H1 (cell line): ENCODE results near the gene ISLR2. TPM values are rescaled to one million over a fixed set of nuclear protein-coding genes. Genes with fewer than 3 reads are reported as not detected.

Experiments
- CTCF ChIA-PET: fragments of 300-600 bp; sonication (Branson Sonifier 250); formaldehyde crosslinking; loops from one replicate; lab custom pipeline; 2021; ENCODE audit not compliant: partially characterized antibody; lab: Charles Lee
- POLR2A ChIA-PET: fragments of 300-600 bp; sonication (Branson Sonifier 250); formaldehyde crosslinking; loops from one replicate; lab custom pipeline; 2021; ENCODE audit warnings: inconsistent platforms; ENCODE audit not compliant: partially characterized antibody; lab: Charles Lee
- DNase-seq, 2 experiments: peaks; one replicate each; pipeline versions ENCODE4 v3.0.0 to v3.0.0-alpha.2; 2010 to 2022; ENCODE audit warnings: low spot score in 2 of 2, low read depth in 1 of 2, mixed read lengths in 1 of 2
- FAIRE-seq: peaks from 2 replicates; lab custom pipeline; 2011; peaks lifted over from hg19 to GRCh38; lab: Jason Lieb, UNC
- H2AFZ ChIP-seq: 2 replicates; pipeline ENCODE4 v1.8.1; 2012; ENCODE audit warnings: low read length, inconsistent platforms
- H2AK5ac ChIP-seq: 2 replicates; pipeline ENCODE4 v1.6.1; 2013; ENCODE audit warnings: low read depth, low read length
- H2BK120ac ChIP-seq: replicated peaks from 2 replicates; pipeline ENCODE3; 2013; ENCODE audit warnings: low read depth, low read length, inconsistent platforms
- H2BK12ac ChIP-seq: 2 replicates; pipeline ENCODE4 v1.6.1; 2013; ENCODE audit warnings: low read depth, low read length
- H2BK15ac ChIP-seq: 2 replicates; pipeline ENCODE4 v1.6.1; 2013; ENCODE audit warnings: low read length
- H2BK20ac ChIP-seq: 2 replicates; pipeline ENCODE4 v1.6.1; 2013; ENCODE audit warnings: low read length
- H2BK5ac ChIP-seq: 2 replicates; pipeline ENCODE4 v1.6.1; 2013; ENCODE audit warnings: low read depth, low read length
- H3K14ac ChIP-seq: 2 replicates; pipeline ENCODE4 v1.6.1; 2013; ENCODE audit warnings: inconsistent platforms; ENCODE audit not compliant: insufficient read length
- H3K18ac ChIP-seq: 2 replicates; pipeline ENCODE4 v1.6.1; 2013; ENCODE audit warnings: low read length; ENCODE audit errors: extremely low read depth
- H3K23ac ChIP-seq: 2 replicates; pipeline ENCODE4 v1.6.1; 2013; ENCODE audit warnings: inconsistent platforms; ENCODE audit not compliant: insufficient read length
- H3K23me2 ChIP-seq: 2 replicates; pipeline ENCODE4 v1.6.1; 2013; ENCODE audit warnings: low read depth, low read length
- H3K27ac ChIP-seq: 2 replicates; pipeline ENCODE4 v1.6.1; 2011; ENCODE audit warnings: low read depth, low read length, inconsistent platforms
- H3K27me3 ChIP-seq, 4 experiments: replicated peaks in 1 of 4; 1 replicate in 1 of 4; 2 replicates in 3 of 4; pipeline versions ENCODE4 v1.6.1 to v1.8.1; 2011 to 2013; ENCODE audit warnings: low read length in 3 of 4, mild to moderate bottlenecking in 3 of 4, inconsistent platforms in 2 of 4, mixed read lengths in 2 of 4, moderate library complexity in 1 of 4; ENCODE audit not compliant: control insufficient read depth in 3 of 4, insufficient read depth in 3 of 4; ENCODE audit errors: extremely low read depth in 1 of 4
- H3K36me3 ChIP-seq, 4 experiments: 2 replicates each; pipeline versions ENCODE4 v1.6.1 to v1.8.1; 2011 to 2013; ENCODE audit warnings: mild to moderate bottlenecking in 4 of 4, low read length in 3 of 4, moderate library complexity in 2 of 4, control low read depth in 1 of 4, inconsistent platforms in 1 of 4; ENCODE audit not compliant: insufficient read depth in 4 of 4, control insufficient read depth in 2 of 4
- H3K4ac ChIP-seq: replicated peaks from 2 replicates; pipeline ENCODE3; 2013; ENCODE audit warnings: low read length, low read depth, mixed read lengths, inconsistent platforms; ENCODE audit not compliant: insufficient read length
- H3K4me1 ChIP-seq, 4 experiments: replicated peaks in 1 of 4; 1 replicate in 1 of 4; 2 replicates in 3 of 4; pipeline versions ENCODE4 v1.6.1 to v1.8.1; 2011 to 2013; ENCODE audit warnings: low read length in 3 of 4, inconsistent platforms in 2 of 4, mixed read lengths in 1 of 4; ENCODE audit not compliant: insufficient read depth in 4 of 4, control insufficient read depth in 3 of 4
- H3K4me2 ChIP-seq, 2 experiments: 2 replicates each; pipeline versions ENCODE4 v1.6.1 to v1.8.1; 2011 to 2013; ENCODE audit warnings: low read depth in 2 of 2, low read length in 2 of 2, control low read depth in 1 of 2, inconsistent platforms in 1 of 2, mild to moderate bottlenecking in 1 of 2; ENCODE audit not compliant: insufficient read depth in 1 of 2
- H3K4me3 ChIP-seq, 4 experiments: fragments of 200-600, 300-600 bp in 1 of 4; sonication (generic), shearing (Covaris generic), sonication (Bioruptor Twin) in 1 of 4; 2 replicates each; pipeline versions ENCODE4 v1.5.1 to v1.8.1; 2011 to 2016; ENCODE audit warnings: low read length in 4 of 4, low read depth in 3 of 4, control low read depth in 2 of 4, inconsistent platforms in 2 of 4, mild to moderate bottlenecking in 2 of 4, mixed read lengths in 1 of 4, moderate library complexity in 1 of 4; ENCODE audit not compliant: insufficient read depth in 2 of 4; ENCODE audit errors: extremely low read depth in 1 of 4
- H3K56ac ChIP-seq: replicated peaks from 2 replicates; pipeline ENCODE3; 2013; ENCODE audit warnings: low read depth, mild to moderate bottlenecking, mixed read lengths, low read length, inconsistent platforms; ENCODE audit not compliant: insufficient read length
- H3K79me1 ChIP-seq: 2 replicates; pipeline ENCODE4 v1.6.1; 2013; ENCODE audit warnings: low read depth, low read length, control low read depth
- H3K79me2 ChIP-seq, 2 experiments: 2 replicates each; pipeline versions ENCODE4 v1.6.1 to v1.8.1; 2012 to 2013; ENCODE audit warnings: low read length in 2 of 2, mild to moderate bottlenecking in 2 of 2, inconsistent platforms in 1 of 2; ENCODE audit not compliant: insufficient read depth in 2 of 2, control insufficient read depth in 1 of 2
- H3K9ac ChIP-seq, 4 experiments: replicated peaks in 1 of 4; 1 replicate in 1 of 4; 2 replicates in 3 of 4; pipeline versions ENCODE4 v1.6.1 to v1.8.1; 2011 to 2013; ENCODE audit warnings: low read depth in 3 of 4, low read length in 3 of 4, control low read depth in 2 of 4, mild to moderate bottlenecking in 2 of 4, moderate library complexity in 2 of 4, inconsistent platforms in 1 of 4; ENCODE audit errors: extremely low read depth in 1 of 4
- H3K9me3 ChIP-seq, 2 experiments: 2 replicates each; pipeline versions ENCODE4 v1.6.1 to v1.8.1; 2012 to 2013; ENCODE audit warnings: mild to moderate bottlenecking in 2 of 2, moderate library complexity in 2 of 2, control low read depth in 1 of 2, inconsistent platforms in 1 of 2, low read depth in 1 of 2, low read length in 1 of 2, mixed read lengths in 1 of 2; ENCODE audit not compliant: insufficient read depth in 2 of 2
- H4K20me1 ChIP-seq, 2 experiments: replicated peaks in 1 of 2; 2 replicates each; pipeline versions ENCODE3 to v1.8.1; 2011 to 2013; ENCODE audit warnings: inconsistent platforms in 2 of 2, low read length in 2 of 2, mild to moderate bottlenecking in 1 of 2; ENCODE audit not compliant: insufficient read depth in 2 of 2, control insufficient read depth in 1 of 2
- H4K5ac ChIP-seq: 2 replicates; pipeline ENCODE4 v1.6.1; 2013; ENCODE audit warnings: low read length, low read depth, mixed read lengths, inconsistent platforms; ENCODE audit not compliant: insufficient read length
- H4K8ac ChIP-seq: 2 replicates; pipeline ENCODE4 v1.8.0; 2013; ENCODE audit warnings: mild to moderate bottlenecking, moderate library complexity, low read length, inconsistent platforms; ENCODE audit not compliant: insufficient read depth; ENCODE audit errors: extremely low read depth
- H4K91ac ChIP-seq: replicated peaks from 2 replicates; pipeline ENCODE3; 2013; ENCODE audit warnings: low read length, mixed read lengths, inconsistent platforms; ENCODE audit not compliant: insufficient read length
- NANOG ChIP-seq: IDR thresholded peaks from 2 replicates; pipeline ENCODE4 v1.6.1; 2011; ENCODE audit warnings: low read length, low read depth, mild to moderate bottlenecking, inconsistent platforms; ENCODE audit not compliant: insufficient read depth, poor library complexity, severe bottlenecking
- WGBS, 2 experiments: shearing (Covaris generic) in 1 of 2; methylation state at CpG; one replicate each; pipeline versions ENCODE4 v1.1.6 to v1.1.7; 2013 to 2015; ENCODE audit warnings: low lambda C conversion rate in 2 of 2, mixed read lengths in 2 of 2, inconsistent platforms in 1 of 2, low coverage in 1 of 2, missing lambda C conversion rate in 1 of 2; ENCODE audit not compliant: insufficient replicate concordance in 2 of 2, insufficient coverage in 1 of 2, insufficient read length in 1 of 2; ENCODE audit errors: extremely low coverage in 1 of 2, missing lambda C conversion rate in 1 of 2; 5-methylcytosine and 5-hydroxymethylcytosine counted together
- polyA plus RNA-seq, 7 experiments: library from polyadenylated mRNA; depleted of rRNA in 3 of 7; stranded (reverse) in 5 of 7; unstranded in 2 of 7; fragments of >200 nt in 5 of 7; fragments of 200-250 nt in 2 of 7; gene quantifications; 1 replicate in 5 of 7; 2 replicates in 1 of 7; 4 replicates in 1 of 7; pipeline versions ENCODE4 v1.2.1 to v1.2.3, GENCODE V29; 2011 to 2013; ENCODE audit warnings: missing spikeins in 2 of 7, mixed read lengths in 2 of 7
- total RNA-seq: library from RNA; stranded (reverse); fragmentation: NEBNext Ultra II Directional; extraction: Animal tissue kit (Norgen Biotek cat#: 25700); gene quantifications from 2 replicates; pipeline ENCODE4 v1.2.1, GENCODE V29; 2021

ISLR2 gene
- total and polyA plus RNA-seq, 2 of the 8 experiments (the other 6 are each of a cell fraction or from before 2014, with no cell fraction given) = 0.47 to 0.58 TPM

DNA sequence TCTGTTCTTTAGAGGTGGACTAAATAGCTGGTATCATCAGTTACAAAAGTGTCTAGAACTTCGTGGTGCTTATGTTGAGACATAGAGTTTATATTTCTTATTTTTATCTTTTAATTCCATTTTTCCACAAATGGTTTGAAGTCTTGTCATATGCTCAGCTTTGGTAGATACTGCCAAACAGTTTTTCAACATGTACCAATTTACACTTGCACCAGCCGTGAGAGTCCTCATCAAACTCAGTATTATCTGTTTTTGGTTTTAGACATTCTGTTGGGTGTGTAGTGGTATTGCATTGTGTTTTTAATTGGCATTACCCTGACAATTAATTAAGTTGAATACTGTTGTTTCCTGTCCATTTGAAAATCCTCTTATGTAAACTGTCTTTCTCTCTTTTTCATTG is 16.7 kb downstream of the ISLR2 start:
- no peak overlapping the region for H3K4me3 ChIP-seq
- ChIA-PET POLR2A (no interaction called here), CTCF (interaction anchor here (1.0 to 1.4 kb wide), 4 partner anchors 9 to 89 kb away, joined by 3 to 4 read pairs (median 3); partner anchors contain the start of genes CCDC33 and STRA6)
- no peak for TF ChIP-seq NANOG

More for the DNA sequence above, 16.7 kb downstream of the ISLR2 start:
- 83% methylated on average over 2 of the region's 2 CpGs; no CpG with 5 or more reads in 1 of the 2 experiments for WGBS, 2 experiments
- no peak overlapping the region for H3K14ac ChIP-seq
- peaks cover 0 to 5% (median under 1%) of the 10 kb centered on the region in 4 experiments; a peak in 3 of 7 replicates for H3K4me1 ChIP-seq
- H3K27ac ChIP-seq = no peak overlapping the region
- H3K4ac ChIP-seq = no peak overlapping the region
- no peak for DNase-seq
- no peak overlapping the region for H3K4me2 ChIP-seq
- no peak overlapping the region for H3K23ac ChIP-seq
- H2AFZ ChIP-seq = no peak overlapping the region
- no peaks in the 10 kb centered on the region for H4K20me1 ChIP-seq
- FAIRE-seq = no peak
- no peaks in the 10 kb centered on the region for H3K27me3 ChIP-seq
- no peak overlapping the region for H2BK15ac ChIP-seq
- no peak overlapping the region for H3K18ac ChIP-seq
- no peaks in the 10 kb centered on the region for H3K36me3 ChIP-seq
- H4K8ac ChIP-seq = no peak overlapping the region
- no peak overlapping the region for H2BK12ac ChIP-seq
- H4K5ac ChIP-seq = no peak overlapping the region
- no peaks in the 10 kb centered on the region for H3K23me2 ChIP-seq
- H3K9ac ChIP-seq = no peak overlapping the region
- H3K56ac ChIP-seq = no peak overlapping the region
- H3K79me2 ChIP-seq = no peaks in the 10 kb centered on the region
- no peak overlapping the region for H4K91ac ChIP-seq
- no peak overlapping the region for H2BK5ac ChIP-seq
- peaks cover 0 to 12% of the 10 kb centered on the region in 2 experiments; a peak in 2 of 4 replicates for H3K9me3 ChIP-seq
- no peak overlapping the region for H2AK5ac ChIP-seq
- H2BK20ac ChIP-seq = no peak overlapping the region
- H3K79me1 ChIP-seq = no peaks in the 10 kb centered on the region
- no peak overlapping the region for H2BK120ac ChIP-seq
